IMR-90 (cell line): ENCODE measurements around the gene UQCRC2.

Experiments used
- CEBPB ChIP-seq: IDR thresholded peaks from 2 replicates; pipeline ENCODE4 v1.6.1; 2012; ENCODE audit warnings: low read depth, low read length, improper control_type of control experiment
- CTCF ChIP-seq: conservative IDR thresholded peaks from 2 replicates; pipeline ENCODE4 v1.5.1; 2012; ENCODE audit warnings: mild to moderate bottlenecking, low read depth, low read length, improper control_type of control experiment
- ELK1 ChIP-seq: fragments of 150-350 bp; IDR thresholded peaks from 2 replicates; pipeline ENCODE4 v1.6.1; 2016; ENCODE audit warnings: low read depth, mild to moderate bottlenecking, low read length, moderate library complexity, borderline replicate concordance
- FOS ChIP-seq: fragments of 150-350 bp; IDR thresholded peaks from 2 replicates; pipeline ENCODE4 v1.6.1; 2016; ENCODE audit warnings: low read depth, low read length
- MAZ ChIP-seq: IDR thresholded peaks from 2 replicates; pipeline ENCODE4 v1.6.1; 2012; ENCODE audit warnings: low read depth, mild to moderate bottlenecking, low read length, improper control_type of control experiment, moderate library complexity, borderline replicate concordance
- MXI1 ChIP-seq: IDR thresholded peaks from 2 replicates; pipeline ENCODE4 v1.6.1; 2012; ENCODE audit warnings: low read depth, mild to moderate bottlenecking, low read length, moderate library complexity, borderline replicate concordance
- POLR2A ChIP-seq: IDR thresholded peaks from 2 replicates; pipeline ENCODE4 v1.6.1; 2012; ENCODE audit warnings: mild to moderate bottlenecking, low read depth, low read length
- RCOR1 ChIP-seq: IDR thresholded peaks from 2 replicates; pipeline ENCODE4 v1.6.1; 2012; ENCODE audit warnings: mild to moderate bottlenecking, low read length, improper control_type of control experiment; ENCODE audit not compliant: insufficient replicate concordance
- SMC3 ChIP-seq: fragments of 150-350 bp; IDR thresholded peaks from 2 replicates; pipeline ENCODE4 v1.6.1; 2016; ENCODE audit warnings: low read depth, mild to moderate bottlenecking, antibody characterized with exemption, low read length, moderate library complexity
- USF2 ChIP-seq: fragments of 150-350 bp; IDR thresholded peaks from 2 replicates; pipeline ENCODE4 v1.6.1; 2017; ENCODE audit warnings: mild to moderate bottlenecking, antibody characterized with exemption, low read length, low read depth

GRCh38 chr16:22003195-22003594, 50.0 kb downstream of the UQCRC2 start:
- TF ChIP-seq CTCF (no peak), POLR2A (no peak), RCOR1 (no peak), MXI1 (no peak), MAZ (no peak), ELK1 (no peak), CEBPB (no peak), USF2 (no peak), FOS (no peak), SMC3 (no peak)
